Measurements from ENCODE around the gene ALPL.
A peak's percentile ranks its signal among the peaks of the same experiment; 100 is the strongest.
"Not testable (repeated sequence)": the region's sequence is repeated elsewhere in the genome, so short reads cannot be mapped to it uniquely, and the experiment has no call there.

ALPL gene

GRCh38 chr1:21562896-21563295 lies 53.7 kb downstream of the ALPL start:
- Histone ChIP-seq H3K9me3 (ENCODE audit: insufficient read depth, low read length) (no peaks in the 10 kb centered on the region), H3K4me1 (ENCODE audit: insufficient read depth, insufficient read length) (peaks cover 1% of the 10 kb centered on the region), H3K27me3 (ENCODE audit: insufficient read depth, insufficient read length) (no peaks in the 10 kb centered on the region), H3K4me3 (ENCODE audit: insufficient read length, low read depth) (no peak overlapping the region), H3K36me3 (ENCODE audit: insufficient read depth, insufficient read length, low read length) (peaks cover 47% of the 10 kb centered on the region), H3K9ac (ENCODE audit: insufficient read length, low read depth) (no peak overlapping the region)
- no peak for TF ChIP-seq ZNF274 (IDR thresholded peaks at IDR 0.05; ENCODE audit: low read depth, low read length)
- TF ChIP-seq SUZ12 (IDR thresholded peaks at IDR 0.05; ENCODE audit: extremely low read depth, insufficient read depth, insufficient read length), result no peak
- TF ChIP-seq YY1 (IDR thresholded peaks at IDR 0.05; ENCODE audit: insufficient read depth, insufficient read length), result no peak
- no peak for DNase-seq (ENCODE audit: low read depth, low spot score)

GRCh38 chr1:21563971-21564370 lies 54.7 kb downstream of the ALPL start:
- Histone ChIP-seq H3K9ac (ENCODE audit: insufficient read length, low read depth) (no peak overlapping the region), H3K4me3 (ENCODE audit: insufficient read length, low read depth) (no peak overlapping the region), H3K4me1 (ENCODE audit: insufficient read depth, insufficient read length) (peaks cover 6% of the 10 kb centered on the region), H3K9me3 (ENCODE audit: insufficient read depth, low read length) (no peaks in the 10 kb centered on the region), H3K27me3 (ENCODE audit: insufficient read depth, insufficient read length) (no peaks in the 10 kb centered on the region), H3K36me3 (ENCODE audit: insufficient read depth, insufficient read length, low read length) (peaks cover 44% of the 10 kb centered on the region)
- no peak for DNase-seq (ENCODE audit: low read depth, low spot score)
- TF ChIP-seq SUZ12 (IDR thresholded peaks at IDR 0.05; ENCODE audit: extremely low read depth, insufficient read depth, insufficient read length) (no peak), ZNF274 (IDR thresholded peaks at IDR 0.05; ENCODE audit: low read depth, low read length) (no peak), YY1 (IDR thresholded peaks at IDR 0.05; ENCODE audit: insufficient read depth, insufficient read length) (no peak)

GRCh38 chr1:21564521-21565095 lies 55.4 kb downstream of the ALPL start:
- TF ChIP-seq SUZ12 (IDR thresholded peaks at IDR 0.05; ENCODE audit: extremely low read depth, insufficient read depth, insufficient read length) (no peak), ZNF274 (IDR thresholded peaks at IDR 0.05; ENCODE audit: low read depth, low read length) (no peak), YY1 (IDR thresholded peaks at IDR 0.05; ENCODE audit: insufficient read depth, insufficient read length) (no peak)
- no peaks in the 10 kb centered on the region for H3K9me3 ChIP-seq (ENCODE audit: insufficient read depth, low read length)
- no peak for DNase-seq (ENCODE audit: low read depth, low spot score)
- H3K4me3 ChIP-seq (ENCODE audit: insufficient read length, low read depth), result no peak overlapping the region
- H3K4me1 ChIP-seq (ENCODE audit: insufficient read depth, insufficient read length), result peaks cover 8% of the 10 kb centered on the region
- H3K27me3 ChIP-seq (ENCODE audit: insufficient read depth, insufficient read length), result no peaks in the 10 kb centered on the region
- peaks cover 44% of the 10 kb centered on the region for H3K36me3 ChIP-seq (ENCODE audit: insufficient read depth, insufficient read length, low read length)
- no peak overlapping the region for H3K9ac ChIP-seq (ENCODE audit: insufficient read length, low read depth)

GRCh38 chr1:21565285-21565684 lies 56.1 kb downstream of the ALPL start:
- H3K36me3 ChIP-seq (ENCODE audit: insufficient read depth, insufficient read length, low read length), result peaks cover 42% of the 10 kb centered on the region
- no peaks in the 10 kb centered on the region for H3K9me3 ChIP-seq (ENCODE audit: insufficient read depth, low read length)
- no peak overlapping the region for H3K9ac ChIP-seq (ENCODE audit: insufficient read length, low read depth)
- no peak for DNase-seq (ENCODE audit: low read depth, low spot score)
- no peak overlapping the region for H3K4me3 ChIP-seq (ENCODE audit: insufficient read length, low read depth)
- no peak for TF ChIP-seq YY1 (IDR thresholded peaks at IDR 0.05; ENCODE audit: insufficient read depth, insufficient read length)
- TF ChIP-seq ZNF274 (IDR thresholded peaks at IDR 0.05; ENCODE audit: low read depth, low read length), result no peak
- no peak for TF ChIP-seq SUZ12 (IDR thresholded peaks at IDR 0.05; ENCODE audit: extremely low read depth, insufficient read depth, insufficient read length)
- H3K4me1 ChIP-seq (ENCODE audit: insufficient read depth, insufficient read length), result peaks cover 8% of the 10 kb centered on the region
- H3K27me3 ChIP-seq (ENCODE audit: insufficient read depth, insufficient read length), result no peaks in the 10 kb centered on the region

- not testable (repeated sequence) for H3K27me3 ChIP-seq (ENCODE audit: insufficient read depth, insufficient read length); H3K4me3 ChIP-seq (ENCODE audit: insufficient read length, low read depth); H3K4me1 ChIP-seq (ENCODE audit: insufficient read depth, insufficient read length); DNase-seq (ENCODE audit: low read depth, low spot score); H3K9me3 ChIP-seq (ENCODE audit: insufficient read depth, low read length); H3K9ac ChIP-seq (ENCODE audit: insufficient read length, low read depth)
- peaks cover 40% of the 10 kb centered on the region for H3K36me3 ChIP-seq (ENCODE audit: insufficient read depth, insufficient read length, low read length)
Observed at GRCh38 chr1:21566361-21566760, 57.1 kb downstream of the ALPL start.

- H3K36me3 ChIP-seq (ENCODE audit: insufficient read depth, insufficient read length, low read length), result peaks cover 38% of the 10 kb centered on the region
- peak overlapping the region; percentile 21 for H3K9ac ChIP-seq (ENCODE audit: insufficient read length, low read depth)
- TF ChIP-seq SUZ12 (IDR thresholded peaks at IDR 0.05; ENCODE audit: extremely low read depth, insufficient read depth, insufficient read length) (no peak), ZNF274 (IDR thresholded peaks at IDR 0.05; ENCODE audit: low read depth, low read length) (no peak), YY1 (IDR thresholded peaks at IDR 0.05; ENCODE audit: insufficient read depth, insufficient read length) (no peak)
- H3K4me3 ChIP-seq (ENCODE audit: insufficient read length, low read depth), result no peak overlapping the region
- peaks cover 8% of the 10 kb centered on the region for H3K4me1 ChIP-seq (ENCODE audit: insufficient read depth, insufficient read length)
- DNase-seq (ENCODE audit: low read depth, low spot score), result no peak
- H3K27me3 ChIP-seq (ENCODE audit: insufficient read depth, insufficient read length), result no peaks in the 10 kb centered on the region
- H3K9me3 ChIP-seq (ENCODE audit: insufficient read depth, low read length), result no peaks in the 10 kb centered on the region
Observed at GRCh38 chr1:21567241-21568005, 58.2 kb downstream of the ALPL start.

- no peak for TF ChIP-seq YY1 (IDR thresholded peaks at IDR 0.05; ENCODE audit: insufficient read depth, insufficient read length)
- no peak for TF ChIP-seq ZNF274 (IDR thresholded peaks at IDR 0.05; ENCODE audit: low read depth, low read length)
- TF ChIP-seq SUZ12 (IDR thresholded peaks at IDR 0.05; ENCODE audit: extremely low read depth, insufficient read depth, insufficient read length), result no peak
- Histone ChIP-seq H3K4me1 (ENCODE audit: insufficient read depth, insufficient read length) (peaks cover 8% of the 10 kb centered on the region), H3K4me3 (ENCODE audit: insufficient read length, low read depth) (no peak overlapping the region), H3K36me3 (ENCODE audit: insufficient read depth, insufficient read length, low read length) (peaks cover 38% of the 10 kb centered on the region), H3K9me3 (ENCODE audit: insufficient read depth, low read length) (no peaks in the 10 kb centered on the region), H3K9ac (ENCODE audit: insufficient read length, low read depth) (no peak overlapping the region), H3K27me3 (ENCODE audit: insufficient read depth, insufficient read length) (no peaks in the 10 kb centered on the region)
- no peak for DNase-seq (ENCODE audit: low read depth, low spot score)
Observed at GRCh38 chr1:21568006-21568746, 59.0 kb downstream of the ALPL start.
